Hepatocyte (in vitro differentiated cells): Measurements from ENCODE around the gene MBD3L1. TPM values are rescaled to one million over a fixed set of nuclear protein-coding genes. Genes with fewer than 3 reads are reported as not detected.

Experiments used
- DNase-seq: peaks from one replicate; pipeline ENCODE4 v3.0.0-alpha.2; 2016; ENCODE audit warnings: low spot score
- H2AFZ ChIP-seq: fragments of 200-600 bp; sonication (generic); 2 replicates; pipeline ENCODE4 v1.6.0; 2016; ENCODE audit warnings: antibody characterized with exemption, mild to moderate bottlenecking
- H3K27ac ChIP-seq: fragments of 200-600 bp; sonication (generic); 2 replicates; pipeline ENCODE4 v1.5.1; 2016; ENCODE audit warnings: mild to moderate bottlenecking
- H3K27me3 ChIP-seq: fragments of 200-600 bp; sonication (generic); 2 replicates; pipeline ENCODE4 v1.6.1; 2016
- H3K36me3 ChIP-seq: fragments of 200-600 bp; sonication (generic); replicated peaks from 2 replicates; pipeline ENCODE4 v1.5.1; 2016; ENCODE audit warnings: low read depth; ENCODE audit not compliant: insufficient read depth
- H3K4me1 ChIP-seq: fragments of 200-600 bp; sonication (generic); 2 replicates; pipeline ENCODE4 v1.5.1; 2016; ENCODE audit warnings: mild to moderate bottlenecking, moderate library complexity; ENCODE audit not compliant: insufficient read depth
- H3K4me2 ChIP-seq: fragments of 200-600 bp; sonication (generic); 2 replicates; pipeline ENCODE4 v1.6.0; 2016
- H3K4me3 ChIP-seq: fragments of 200-600 bp; sonication (generic); 2 replicates; pipeline ENCODE4 v1.5.1; 2016; ENCODE audit warnings: mild to moderate bottlenecking
- H3K79me2 ChIP-seq: fragments of 200-600 bp; sonication (generic); 2 replicates; pipeline ENCODE4 v1.6.0; 2017; ENCODE audit warnings: mild to moderate bottlenecking
- H3K9me2 ChIP-seq: fragments of 200-600 bp; sonication (generic); replicated peaks from 2 replicates; pipeline ENCODE4 v1.6.0; 2017; ENCODE audit warnings: mild to moderate bottlenecking; ENCODE audit not compliant: insufficient read depth
- H3K9me3 ChIP-seq: fragments of 200-600 bp; sonication (generic); 2 replicates; pipeline ENCODE4 v1.5.1; 2016; ENCODE audit warnings: low read depth, mild to moderate bottlenecking
- H4K20me1 ChIP-seq: fragments of 200-600 bp; sonication (generic); 2 replicates; pipeline ENCODE4 v1.6.0; 2016; ENCODE audit warnings: mild to moderate bottlenecking; ENCODE audit not compliant: insufficient read depth, poor library complexity, severe bottlenecking
- EZH2 ChIP-seq: fragments of 200-600 bp; sonication (generic); IDR thresholded peaks from 2 replicates; pipeline ENCODE4 v1.6.1; 2016; ENCODE audit warnings: antibody characterized with exemption, mild to moderate bottlenecking, borderline replicate concordance
- EZH2phosphoT487 ChIP-seq: fragments of 200-600 bp; sonication (generic); IDR thresholded peaks from one replicate; pipeline ENCODE4 v1.6.1; 2018; ENCODE audit warnings: antibody characterized with exemption, mild to moderate bottlenecking, low read depth, moderate library complexity; ENCODE audit not compliant: unreplicated experiment, severe bottlenecking
- WGBS: methylation state at CpG from one replicate; pipeline ENCODE4 v1.1.6; 2016; ENCODE audit warnings: low lambda C conversion rate; ENCODE audit errors: missing lambda C conversion rate; 5-methylcytosine and 5-hydroxymethylcytosine counted together
- polyA plus RNA-seq: library from polyadenylated mRNA; unstranded; fragments of >200 nt; fragmentation: Nextera tagmentation; extraction: Ambion mirVana; gene quantifications from 2 replicates; pipeline ENCODE4 v1.2.1, GENCODE V29; 2016
- total RNA-seq: library from RNA; depleted of rRNA; stranded (reverse); fragments of >200 nt; gene quantifications from 2 replicates; pipeline ENCODE4 v1.2.3, GENCODE V29; 2014
- TF ChIP-seq, protein P1 (sequence below): fragments of 200-600 bp; sonication (generic); IDR thresholded peaks from 2 replicates; pipeline ENCODE4 v1.5.1; 2016; ENCODE audit warnings: antibody characterized with exemption, mild to moderate bottlenecking; ENCODE audit not compliant: poor library complexity

MBD3L1 gene
- not detected in 2 replicates for total RNA-seq
- not detected in 2 replicates for polyA plus RNA-seq

DNA sequence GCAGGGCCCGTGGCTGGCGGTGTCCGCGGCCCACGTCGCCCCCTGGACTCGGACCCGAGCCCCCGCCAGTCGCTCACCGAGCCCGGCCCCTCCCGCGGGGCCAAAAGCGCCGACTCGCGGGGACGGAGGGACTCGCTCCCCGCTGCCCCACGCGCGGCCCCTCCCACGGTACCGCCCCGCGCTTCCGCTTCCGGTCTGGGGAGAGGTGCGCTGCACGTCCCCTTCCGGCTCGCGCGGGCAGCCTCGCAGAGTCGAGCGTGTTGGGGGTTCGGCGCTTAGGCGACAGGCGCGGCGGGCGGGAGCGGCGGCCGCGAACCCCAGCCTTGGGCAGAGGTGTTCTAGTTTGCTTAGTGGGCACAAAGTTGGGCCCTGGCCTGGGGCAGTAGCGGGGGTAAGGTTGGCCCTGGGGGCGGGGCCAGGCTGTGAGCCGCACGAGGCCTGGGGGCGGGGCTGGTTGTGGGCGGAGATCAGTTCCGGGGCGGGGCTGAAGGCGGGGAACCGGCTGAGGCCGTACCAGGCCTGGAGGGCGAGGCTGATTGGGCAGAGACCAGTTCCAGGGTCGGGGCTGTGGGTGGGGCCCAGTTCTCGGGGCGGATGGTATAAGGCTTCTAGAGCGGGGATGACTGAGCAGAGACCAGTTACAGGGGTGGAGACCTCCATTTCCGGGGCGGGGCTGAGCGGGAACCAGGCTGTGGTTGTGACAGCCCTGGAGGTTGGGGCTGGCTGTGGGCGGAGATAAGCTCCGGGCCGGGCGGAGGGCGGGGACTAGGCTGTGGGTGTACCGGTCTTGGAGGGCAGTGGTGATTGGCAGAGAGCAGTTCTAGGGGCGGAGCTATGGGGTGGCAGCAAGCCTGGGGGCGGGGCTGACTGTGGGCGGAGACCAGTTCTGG, at the start of gene MBD3L1, which contains the start of gene ZNF558:
TSS of gene MBD3L1 (plus strand) at position 246 of the 890 bp plus-strand sequence. CDS start 10,302 bp downstream, outside the sequence.
TSS of gene ZNF558 (minus strand) at position 173 of the 890 bp plus-strand sequence. CDS start 9,645 bp downstream, outside the sequence.
- H3K4me2 ChIP-seq, result peak within 1 kb of the TSS; percentile 87
- TF ChIP-seq EZH2, result no peak
- TF ChIP-seq, protein P1, sequence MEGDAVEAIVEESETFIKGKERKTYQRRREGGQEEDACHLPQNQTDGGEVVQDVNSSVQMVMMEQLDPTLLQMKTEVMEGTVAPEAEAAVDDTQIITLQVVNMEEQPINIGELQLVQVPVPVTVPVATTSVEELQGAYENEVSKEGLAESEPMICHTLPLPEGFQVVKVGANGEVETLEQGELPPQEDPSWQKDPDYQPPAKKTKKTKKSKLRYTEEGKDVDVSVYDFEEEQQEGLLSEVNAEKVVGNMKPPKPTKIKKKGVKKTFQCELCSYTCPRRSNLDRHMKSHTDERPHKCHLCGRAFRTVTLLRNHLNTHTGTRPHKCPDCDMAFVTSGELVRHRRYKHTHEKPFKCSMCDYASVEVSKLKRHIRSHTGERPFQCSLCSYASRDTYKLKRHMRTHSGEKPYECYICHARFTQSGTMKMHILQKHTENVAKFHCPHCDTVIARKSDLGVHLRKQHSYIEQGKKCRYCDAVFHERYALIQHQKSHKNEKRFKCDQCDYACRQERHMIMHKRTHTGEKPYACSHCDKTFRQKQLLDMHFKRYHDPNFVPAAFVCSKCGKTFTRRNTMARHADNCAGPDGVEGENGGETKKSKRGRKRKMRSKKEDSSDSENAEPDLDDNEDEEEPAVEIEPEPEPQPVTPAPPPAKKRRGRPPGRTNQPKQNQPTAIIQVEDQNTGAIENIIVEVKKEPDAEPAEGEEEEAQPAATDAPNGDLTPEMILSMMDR, result peak; percentile 30
- no peaks in the 10 kb centered on the region for H3K9me2 ChIP-seq
- DNase-seq, result peak; percentile 98
- peak within 1 kb of the TSS; percentile 99 for H3K27ac ChIP-seq
- H3K4me1 ChIP-seq, result peaks cover 3% of the 10 kb centered on the region
- H2AFZ ChIP-seq, result peak within 1 kb of the TSS; percentile 83
- WGBS, result 8% methylated on average over 49 of the region's 78 CpGs
- no peaks in the 10 kb centered on the region for H3K27me3 ChIP-seq
- no peaks in the 10 kb centered on the region for H3K9me3 ChIP-seq
- no peaks in the 10 kb centered on the region for H3K36me3 ChIP-seq
- H3K4me3 ChIP-seq, result peak within 1 kb of the TSS; percentile 83
- no peaks in the 10 kb centered on the region for H4K20me1 ChIP-seq
- peaks cover 7% of the 10 kb centered on the region for H3K79me2 ChIP-seq

DNA sequence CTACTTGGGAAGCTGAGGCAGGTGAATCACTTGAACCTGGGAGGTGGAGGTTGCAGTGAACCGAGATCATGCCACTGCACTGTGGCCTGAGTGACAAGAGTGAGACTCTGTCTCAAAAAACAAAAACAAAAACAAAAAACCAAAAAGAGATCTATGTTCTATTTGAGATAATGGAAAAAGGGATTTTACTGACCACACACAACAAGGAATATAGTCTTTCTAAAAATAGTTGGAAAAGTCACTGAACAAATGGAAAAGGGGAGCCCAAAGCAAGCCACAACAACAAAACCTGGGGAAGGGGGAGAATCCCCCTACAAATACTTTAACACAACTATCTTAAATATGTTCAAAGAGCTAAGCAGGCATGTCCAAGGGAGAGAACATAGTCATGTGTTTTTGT, 37.4 kb upstream of the MBD3L1 start:
- Histone ChIP-seq H3K9me3 (no peaks in the 10 kb centered on the region), H3K27ac (no peak overlapping the region), H3K4me1 (no peaks in the 10 kb centered on the region), H4K20me1 (no peaks in the 10 kb centered on the region), H3K4me3 (no peak overlapping the region), H3K79me2 (no peaks in the 10 kb centered on the region), H3K9me2 (no peaks in the 10 kb centered on the region), H3K36me3 (no peaks in the 10 kb centered on the region), H3K27me3 (no peaks in the 10 kb centered on the region), H3K4me2 (no peak overlapping the region), H2AFZ (no peak overlapping the region)
- no peak for DNase-seq
- WGBS, result 61% methylated on average over 1 of the region's 1 CpG
- TF ChIP-seq EZH2 (no peak), EZH2phosphoT487 (no peak)
- TF ChIP-seq, protein P1, result no peak

DNA sequence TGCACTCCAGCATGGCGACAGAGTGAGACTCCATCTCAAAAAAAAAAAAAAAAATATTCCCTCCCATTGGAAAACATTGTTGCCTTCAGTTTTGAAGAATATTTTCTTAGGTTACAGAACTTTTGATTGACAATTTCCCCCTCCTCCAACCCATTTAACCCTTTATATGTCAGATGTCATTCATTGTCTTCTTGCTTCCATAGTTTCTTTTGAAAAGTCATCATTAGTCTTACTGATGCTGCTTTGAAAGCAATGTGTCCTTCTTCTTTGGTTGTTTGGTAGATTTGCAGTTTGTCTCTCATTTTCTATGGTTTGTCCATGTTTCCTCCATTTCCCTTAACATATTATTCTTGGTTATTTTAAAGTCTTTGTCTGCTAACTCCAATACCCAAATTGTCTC, 25.5 kb upstream of the MBD3L1 start:
- no peaks in the 10 kb centered on the region for H3K79me2 ChIP-seq
- TF ChIP-seq EZH2 (no peak), EZH2phosphoT487 (no peak)
- TF ChIP-seq, protein P1, result no peak
- H3K9me2 ChIP-seq, result no peaks in the 10 kb centered on the region
- H3K4me2 ChIP-seq, result no peak overlapping the region
- no peaks in the 10 kb centered on the region for H3K4me1 ChIP-seq
- H3K4me3 ChIP-seq, result no peak overlapping the region
- 100% methylated on average over 1 of the region's 1 CpG for WGBS
- H2AFZ ChIP-seq, result no peak overlapping the region
- H3K27ac ChIP-seq, result no peak overlapping the region
- no peaks in the 10 kb centered on the region for H4K20me1 ChIP-seq
- H3K36me3 ChIP-seq, result peaks cover 26% of the 10 kb centered on the region
- H3K9me3 ChIP-seq, result peaks cover 59% of the 10 kb centered on the region
- no peak for DNase-seq
- H3K27me3 ChIP-seq, result no peaks in the 10 kb centered on the region
